ENCODE measurements around the gene L3MBTL2.

GRCh38 chr22:41238570-41239442 lies 33.7 kb downstream of the L3MBTL2 start:
- TF ChIP-seq CTCF (conservative IDR thresholded peaks at IDR 0.05; ENCODE audit: low read length) (no peak), EZH2phosphoT487 (IDR thresholded peaks at IDR 0.05; ENCODE audit: borderline replicate concordance, low read depth, low read length) (no peak)

Data from OCI-LY7 (cell line).